SW 1271 (cell line): ENCODE data around the gene SCRT2.
"Not testable (repeated sequence)": the region's sequence is repeated elsewhere in the genome, so short reads cannot be mapped to it uniquely, and the experiment has no call there.

ENCODE experiments used
- DNase-seq, 2 experiments: peaks; one replicate each; lab custom pipeline; 2025; lab: John Stamatoyannopoulos, UW

The SCRT2 gene

GRCh38 chr20:653110-653589 is 22.5 kb downstream of the SCRT2 start, which contains the start of gene SRXN1:
Gene SRXN1 (minus strand): TSS chr20:653200. CDS start chr20:653185, 15 bp downstream.
- DNase-seq, result peak; percentile 86 to 89

GRCh38 chr20:652615-653109 is 22.9 kb downstream of the SCRT2 start:
- no peak for DNase-seq

- no peak for DNase-seq
These were observed 23.6 kb downstream of the SCRT2 start for GRCh38 chr20:651713-652614.

- peak in 1 of 2 experiments; percentile 29 for DNase-seq
These were observed 24.6 kb downstream of the SCRT2 start for GRCh38 chr20:650954-651353.

- DNase-seq, result no peak
These were observed 25.3 kb downstream of the SCRT2 start for GRCh38 chr20:650281-650680.

DNA sequence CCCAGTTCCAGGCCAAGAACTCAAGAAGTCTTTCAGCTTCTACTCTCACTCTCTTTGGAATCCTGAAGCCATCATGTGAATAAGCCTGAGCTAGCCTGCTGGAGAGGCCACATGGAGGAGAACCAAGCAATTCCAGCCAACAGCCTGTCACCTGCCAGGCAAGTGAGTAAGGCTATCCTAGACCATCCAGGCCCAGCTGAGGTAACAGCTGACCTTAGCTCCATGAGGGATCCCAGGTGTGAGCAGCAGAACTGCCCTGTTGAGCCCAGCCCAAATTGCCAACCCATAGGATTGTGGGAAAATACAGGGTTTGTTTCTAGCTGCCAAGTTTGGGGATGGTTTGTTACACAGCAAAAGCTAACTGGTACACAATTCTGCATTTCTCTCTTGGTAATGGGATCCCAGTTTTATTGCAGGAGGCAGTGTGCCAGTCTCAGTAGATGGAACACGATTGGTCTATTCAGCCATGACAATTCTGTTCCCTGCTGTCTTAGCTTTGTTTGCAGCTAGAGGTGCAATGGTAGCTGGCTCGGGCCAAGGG is 28.1 kb downstream of the SCRT2 start:
- no peak for DNase-seq

GRCh38 chr20:646868-647233 is 28.8 kb downstream of the SCRT2 start:
- no peak for DNase-seq

DNA sequence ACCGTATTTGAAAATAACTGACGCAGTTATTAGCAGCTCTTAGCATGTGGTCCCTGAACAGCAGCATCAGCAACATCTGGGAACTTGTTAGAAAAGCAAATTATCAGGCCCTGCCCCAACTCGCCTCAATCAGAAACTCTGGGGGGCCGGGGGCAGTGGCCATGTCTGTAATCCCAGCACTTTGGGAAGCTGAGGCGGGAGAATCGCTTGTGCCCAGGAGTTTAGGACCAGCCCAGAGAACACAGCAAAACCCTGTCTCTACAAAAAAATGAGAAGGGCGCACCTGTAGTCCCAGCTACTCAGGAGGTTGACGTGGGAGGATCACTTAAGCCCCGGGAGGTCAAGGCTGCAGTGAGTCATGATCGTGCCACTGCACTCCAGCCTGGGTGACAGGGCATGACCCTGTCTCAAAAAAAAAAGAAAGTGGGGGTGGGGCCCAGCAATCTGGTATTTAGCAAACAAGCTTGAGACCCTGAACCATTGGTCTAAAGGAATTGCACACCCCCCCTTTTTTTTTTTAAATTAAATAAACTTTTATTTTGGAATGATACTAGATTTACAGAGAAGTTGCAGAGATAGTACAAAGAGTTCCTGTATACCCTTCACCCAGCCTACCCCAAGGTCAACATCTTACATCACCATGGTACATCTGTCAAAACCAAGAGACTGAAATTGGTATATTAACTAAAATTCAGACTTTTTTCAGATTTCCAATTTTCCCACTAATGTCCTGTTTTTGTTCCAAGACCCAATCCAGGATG is 29.3 kb downstream of the SCRT2 start:
- no peak for DNase-seq

DNA sequence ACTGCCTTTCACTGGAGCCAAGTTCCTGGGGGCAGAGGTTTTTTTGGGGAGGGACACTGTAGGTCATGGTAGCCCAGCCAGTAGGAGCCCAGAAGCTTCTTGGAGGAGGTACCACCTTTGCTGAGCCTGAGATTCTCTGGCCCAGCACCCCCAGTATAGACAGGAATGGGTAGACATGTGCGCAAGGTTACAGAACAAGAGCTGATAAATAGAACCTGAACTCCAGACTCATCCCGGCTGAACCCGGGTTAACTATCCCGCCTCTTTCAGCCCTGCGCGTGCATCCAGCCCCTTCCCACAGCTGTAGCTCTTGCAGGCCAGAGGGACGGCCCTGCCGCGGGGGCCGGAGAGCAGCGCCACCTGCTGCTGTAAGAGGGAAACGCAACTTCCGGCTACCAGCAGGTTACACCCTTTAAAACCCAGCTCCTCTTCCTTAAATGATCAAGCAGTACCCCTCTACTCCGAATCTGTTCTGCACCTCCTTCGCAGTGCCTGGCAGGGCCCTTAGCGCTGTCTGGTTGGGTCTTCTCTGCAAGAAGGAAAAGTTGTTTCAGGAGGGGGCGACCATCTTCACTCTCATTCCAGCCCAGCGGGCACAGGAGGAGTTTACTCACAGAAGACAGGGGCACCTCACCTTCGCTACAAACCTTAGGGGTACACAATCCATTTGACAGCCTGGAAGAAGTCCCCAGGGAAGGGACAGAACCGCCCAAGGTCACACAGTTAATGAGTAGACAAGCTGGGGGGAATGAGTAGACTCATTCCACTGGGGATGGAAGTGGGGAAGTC is 30.1 kb downstream of the SCRT2 start:
- DNase-seq, result peak in 1 of 2 experiments; percentile 50

DNA sequence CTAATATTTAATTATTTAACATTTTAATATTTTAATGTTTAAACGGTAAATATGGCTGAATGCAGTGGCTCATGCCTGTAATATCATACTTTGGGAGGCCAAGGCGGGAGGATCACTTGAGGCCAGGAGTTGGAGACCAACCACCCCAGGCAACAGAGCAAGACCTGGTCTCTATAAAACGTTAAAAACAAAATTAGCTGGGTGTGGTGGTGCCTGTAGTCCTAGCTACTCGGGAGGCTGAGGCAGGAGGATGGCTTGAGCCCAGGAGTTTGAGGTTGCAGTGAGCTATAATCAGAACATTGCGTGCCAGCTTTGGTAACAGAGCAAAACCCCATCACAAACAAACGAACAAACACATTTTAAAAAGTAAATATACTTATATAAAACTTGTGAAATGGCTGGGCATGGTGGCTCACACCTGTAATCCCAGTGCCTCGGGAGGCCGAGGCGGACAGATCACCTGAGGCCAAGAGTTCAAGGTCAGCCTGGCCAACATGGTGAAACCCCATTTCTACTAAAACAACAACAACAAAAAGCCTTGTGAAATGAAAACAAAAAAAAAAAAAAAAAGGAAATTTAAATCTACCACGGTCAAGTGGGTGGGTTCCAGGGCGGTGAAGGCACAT is 30.8 kb downstream of the SCRT2 start:
- no peak for DNase-seq

GRCh38 chr20:642398-643174 is 33.0 kb downstream of the SCRT2 start:
- DNase-seq, result no peak

- not testable (repeated sequence) for DNase-seq
These were observed 33.6 kb downstream of the SCRT2 start for GRCh38 chr20:642013-642397.

GRCh38 chr20:641516-641875 is 34.1 kb downstream of the SCRT2 start:
- DNase-seq, result peak in 1 of 2 experiments; percentile 61

DNA sequence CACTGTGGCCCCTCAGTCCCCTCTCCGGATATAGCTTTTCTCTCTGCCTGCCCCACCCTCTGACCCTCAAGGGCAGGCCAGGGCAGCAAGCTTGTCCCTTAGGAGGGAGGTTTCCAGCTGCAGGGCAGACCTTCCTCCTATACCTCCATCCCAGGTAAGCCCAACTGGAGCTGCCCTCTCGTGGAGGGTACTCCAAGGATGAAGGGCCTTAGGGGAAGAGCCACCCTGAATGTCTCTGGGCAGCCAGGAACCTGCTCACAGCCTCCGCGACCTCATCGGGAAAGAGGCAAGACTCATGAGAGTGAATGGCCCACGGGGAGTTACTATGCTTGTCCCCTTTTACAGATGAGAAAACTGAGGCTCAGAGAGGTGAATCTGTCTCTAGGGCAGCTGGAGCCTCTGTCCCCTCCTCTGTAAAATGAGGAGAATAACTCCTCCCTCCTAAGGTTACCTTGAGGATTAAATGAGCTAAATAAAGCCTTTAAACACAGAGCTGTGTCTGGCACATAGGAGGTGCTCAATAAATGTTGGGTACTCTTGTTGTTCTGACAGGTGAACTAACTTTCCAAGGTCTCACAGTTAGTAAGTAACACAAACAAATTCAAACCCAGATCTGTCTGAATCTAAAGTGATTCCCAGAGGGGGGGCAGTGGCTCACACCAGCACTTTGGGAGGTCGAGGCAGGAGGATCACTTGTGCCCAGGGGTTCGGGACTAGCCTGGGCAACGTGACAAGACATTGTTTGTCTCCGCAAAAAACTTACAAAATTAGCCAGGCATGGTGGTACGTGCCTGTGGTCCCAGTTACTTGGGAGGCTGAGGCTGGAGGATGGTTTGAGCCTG is 34.7 kb downstream of the SCRT2 start:
- no peak for DNase-seq

- no peak for DNase-seq
These were observed 37.0 kb downstream of the SCRT2 start for GRCh38 chr20:638579-638978.

DNA sequence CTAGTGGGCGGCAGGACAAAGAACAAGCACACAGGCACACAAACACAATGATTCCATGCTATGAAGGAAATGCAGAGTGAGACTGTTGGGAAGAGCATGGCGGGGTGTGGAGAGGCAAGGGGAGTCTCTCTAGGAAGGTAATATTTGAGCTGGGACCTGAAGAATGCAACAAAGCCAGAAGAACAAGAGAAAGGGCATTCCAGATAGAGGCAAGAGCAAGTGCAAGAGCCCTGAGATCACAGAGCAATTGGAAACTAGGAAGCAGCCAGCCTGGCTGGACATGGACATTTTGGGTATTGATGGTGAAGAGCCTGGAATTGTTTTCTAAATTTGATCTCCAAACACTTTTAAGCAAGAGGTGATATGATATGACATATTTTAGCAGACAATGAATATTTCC is 38.0 kb downstream of the SCRT2 start:
- DNase-seq, result no peak

- no peak for DNase-seq
These were observed 39.7 kb downstream of the SCRT2 start for GRCh38 chr20:635893-636338.

DNA sequence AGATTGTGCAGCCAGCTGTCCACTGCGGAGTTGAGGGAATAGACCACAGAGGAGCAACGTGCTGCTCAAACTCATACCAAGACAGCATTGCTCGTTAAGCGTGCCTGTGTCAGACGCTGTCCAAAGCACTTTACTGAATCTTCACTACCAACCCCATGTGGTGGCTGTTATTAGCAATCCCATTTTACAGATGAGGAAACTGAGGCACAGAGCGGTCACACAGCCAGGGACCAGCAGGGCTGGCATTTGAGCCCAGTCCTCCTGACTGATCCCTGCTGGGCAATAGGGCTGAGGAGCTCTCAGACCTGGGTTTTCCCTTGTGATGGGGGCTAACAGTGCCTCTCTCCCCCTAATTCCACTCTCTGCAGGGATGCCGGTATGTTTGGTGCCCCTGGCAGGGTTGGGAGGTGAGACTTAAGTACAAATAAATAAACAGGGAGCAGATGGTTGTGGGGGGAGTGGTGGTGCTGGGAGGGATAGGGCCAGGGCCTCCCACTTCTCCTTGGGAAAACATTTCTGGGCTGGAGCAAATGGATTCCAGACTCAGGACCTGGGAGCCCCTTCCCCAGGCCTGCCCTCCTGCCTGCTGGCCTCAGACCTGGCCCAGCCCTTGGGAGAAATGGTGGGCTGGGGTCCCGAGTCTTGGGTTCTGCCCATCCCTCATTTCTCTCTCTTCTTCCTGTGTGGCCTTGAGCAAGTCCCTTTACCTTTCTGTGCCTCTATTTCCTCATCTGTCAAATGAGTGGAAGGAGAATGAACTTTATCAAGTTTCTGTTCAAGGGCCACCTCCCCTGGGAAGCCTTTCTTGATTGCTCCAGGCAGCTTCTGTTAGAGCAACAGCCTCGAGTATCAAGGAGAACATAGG is 40.3 kb downstream of the SCRT2 start:
- no peak for DNase-seq
